SH-SY5Y (cell line): ENCODE data around the gene PHLDA3.

Experiments
- GATA2 ChIP-seq: IDR thresholded peaks from 2 replicates; pipeline ENCODE4 v1.6.1; 2011; ENCODE audit warnings: mild to moderate bottlenecking, low read depth, low read length
- GATA3 ChIP-seq: IDR thresholded peaks from 2 replicates; pipeline ENCODE4 v1.6.1; 2011; ENCODE audit warnings: low read depth, mild to moderate bottlenecking, low read length, moderate library complexity

DNA sequence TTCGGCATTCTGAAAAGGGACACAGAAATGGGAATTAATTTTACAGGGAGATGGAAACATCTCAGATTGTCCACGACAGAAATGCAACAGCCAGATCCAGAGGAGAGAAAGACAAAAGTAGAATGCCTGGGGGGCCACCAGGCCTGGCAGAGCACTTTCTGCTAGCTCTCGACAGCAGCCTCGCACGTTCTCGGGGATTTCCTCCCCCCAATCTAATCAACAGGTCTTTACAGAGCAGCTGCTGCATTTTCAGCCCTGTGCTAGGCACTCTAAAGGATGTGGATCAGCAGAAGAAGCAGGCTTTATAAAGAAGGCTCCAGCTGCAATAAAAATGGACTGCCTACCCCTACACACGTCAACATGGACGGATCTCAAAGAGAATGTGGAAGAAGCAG, 27.3 kb upstream of the PHLDA3 start:
- TF ChIP-seq GATA2 (no peak), GATA3 (no peak)
